Adrenal gland (tissue), 12 donors: ENCODE data around the gene MUC12. TPM values are rescaled to one million over a fixed set of nuclear protein-coding genes. Genes with fewer than 3 reads are reported as not detected.

Experiments
- DNase-seq, 7 donors: peaks; one replicate each; pipeline ENCODE4 v3.0.0-alpha.2; 2019 to 2020
- H3K27ac ChIP-seq, 5 donors: fragments of 200-600 bp; sonication (generic) in 4 of 5; 1 replicate in 3 of 5; 2 replicates in 2 of 5; pipeline versions ENCODE4 v1.5.1 to v1.8.0; 2016 to 2020; ENCODE audit warnings: mild to moderate bottlenecking in 1 of 5
- H3K27me3 ChIP-seq: fragments of 200-600 bp; 2 replicates; pipeline ENCODE4 v1.8.0; 2021
- H3K36me3 ChIP-seq, 2 donors: fragments of 200-600 bp; replicated peaks in 1 of 2; 1 replicate in 1 of 2; 2 replicates in 1 of 2; pipeline versions ENCODE4 v1.5.1 to v1.8.0; 2018 to 2022
- H3K4me1 ChIP-seq, 2 donors: fragments of 200-600 bp; replicated peaks in 1 of 2; 1 replicate in 1 of 2; 2 replicates in 1 of 2; pipeline versions ENCODE4 v1.5.1 to v1.8.0; 2018 to 2021
- H3K4me3 ChIP-seq, 4 donors: fragments of 200-600 bp; sonication (generic) in 3 of 4; one replicate each; pipeline ENCODE4 v1.5.1; 2016 to 2018
- H3K9me3 ChIP-seq, 3 donors: fragments of 200-600 bp; sonication (generic) in 1 of 3; replicated peaks in 1 of 3; 1 replicate in 2 of 3; 2 replicates in 1 of 3; pipeline versions ENCODE4 v1.5.1 to v1.8.0; 2016 to 2021
- CTCF ChIP-seq, 6 experiments: fragments of 450-650 bp in 4 of 6; fragments of 200-600 bp in 2 of 6; sonication (generic) in 1 of 6; IDR thresholded peaks; 1 replicate in 5 of 6; 2 replicates in 1 of 6; pipeline versions ENCODE4 v1.5.1 to v1.8.0; 2016 to 2021; ENCODE audit warnings: antibody characterized with exemption in 6 of 6, mild to moderate bottlenecking in 2 of 6, moderate library complexity in 1 of 6
- POLR2A ChIP-seq, 2 donors: fragments of 450-650 bp; IDR thresholded peaks; one replicate each; pipeline ENCODE4 v1.6.1; 2017; ENCODE audit warnings: antibody characterized with exemption in 2 of 2, mild to moderate bottlenecking in 2 of 2, moderate library complexity in 1 of 2
- WGBS, 4 donors: extraction: QIAGEN DNeasy Blood & Tissue Kit in 2 of 4; methylation state at CpG; one replicate each; pipeline versions ENCODE4 v1.1.5 to v1.1.7; 2013 to 2017; 5-methylcytosine and 5-hydroxymethylcytosine counted together
- intact Hi-C, 2 donors: fragments of 100-400 bp; cut with DNase I; formaldehyde crosslinking; loops; one replicate each; pipeline versions ENCODE4 v1.14.1 to v1.15.0; 2022 to 2023
- polyA plus RNA-seq, 3 donors: library from polyadenylated mRNA; stranded (reverse); fragments of 200-250 nt in 2 of 3; fragments of 350-450 nt in 1 of 3; fragmentation: Illumina TruSeq in 1 of 3; extraction: RNeasy Lipid Tissue Mini Kit (QIAGEN cat#74804) in 1 of 3; gene quantifications; one replicate each; pipeline ENCODE4 v1.2.3, GENCODE V29; 2013 to 2014
- total RNA-seq, 9 donors: library from RNA; depleted of rRNA in 4 of 9; stranded (reverse); fragments of >200 nt in 4 of 9; fragments of 120-200 nt in 1 of 9; fragmentation: NEBNext Ultra II Directional in 1 of 9; extraction: Animal tissue kit (Norgen Biotek cat#: 25700) in 1 of 9; gene quantifications; one replicate each; pipeline versions ENCODE4 v1.1.0 to v1.2.4, GENCODE V29; 2013 to 2023
- donor health status: healthy with polysubstance abuse.
- donor health status: Bipolar disorder and iron deficiency.
- donor health status: DM: yes; HTN: yes; CAD: no.
- donor health status: DM: no; HTN: no; CAD: no.
- donor health status: DM: no; HTN: no; CAD: no.
- donor health status: DM: yes; HTN: yes; CAD: no.

MUC12 gene
- total and polyA plus RNA-seq, 12 donors = 0.07 to 3.3 (median 0.66) TPM; not detected in 4

GRCh38 chr7:101018271-101019167 is 49.2 kb downstream of the MUC12 start:
- Histone ChIP-seq H3K27me3 (no peaks in the 10 kb centered on the region), H3K36me3 (no peaks in the 10 kb centered on the region), H3K4me3 (no peak overlapping the region), H3K4me1 (peaks cover 0 to 5% of the 10 kb centered on the region in 2 donors), H3K27ac (no peak overlapping the region), H3K9me3 (no peaks in the 10 kb centered on the region)
- 58 to 66% (median 62%) methylated on average over 6 to 14 of the region's 14 CpGs for WGBS, 4 donors
- TF ChIP-seq CTCF (IDR thresholded peaks at IDR 0.05) = no peak
- no peak for TF ChIP-seq POLR2A (IDR thresholded peaks at IDR 0.05)
- no peak for DNase-seq
- intact Hi-C loops = no loop called here

GRCh38 chr7:101020444-101020843 is 51.1 kb downstream of the MUC12 start:
- TF ChIP-seq POLR2A (IDR thresholded peaks at IDR 0.05) (no peak), CTCF (IDR thresholded peaks at IDR 0.05) (no peak)
- Histone ChIP-seq H3K4me3 (no peak overlapping the region), H3K4me1 (peaks cover 0 to 5% of the 10 kb centered on the region in 2 donors), H3K9me3 (no peaks in the 10 kb centered on the region), H3K27ac (no peak overlapping the region), H3K36me3 (no peaks in the 10 kb centered on the region), H3K27me3 (no peaks in the 10 kb centered on the region)
- WGBS, 4 donors = 74 to 84% (median 79%) methylated on average over 4 to 8 of the region's 8 CpGs
- DNase-seq = no peak
- intact Hi-C loops = no loop called here

GRCh38 chr7:101021703-101022102 is 52.3 kb downstream of the MUC12 start:
- 63 to 90% (median 69%) methylated on average over 2 to 3 of the region's 3 CpGs for WGBS, 4 donors
- Histone ChIP-seq H3K27me3 (no peaks in the 10 kb centered on the region), H3K9me3 (no peaks in the 10 kb centered on the region), H3K4me3 (no peak overlapping the region), H3K27ac (no peak overlapping the region), H3K36me3 (no peaks in the 10 kb centered on the region), H3K4me1 (peaks cover 0 to 5% of the 10 kb centered on the region in 2 donors)
- TF ChIP-seq POLR2A (IDR thresholded peaks at IDR 0.05) = no peak
- DNase-seq = no peak
- intact Hi-C loops = no loop called here

- no peaks in the 10 kb centered on the region for H3K27me3 ChIP-seq
- H3K4me1 ChIP-seq = no peaks in the 10 kb centered on the region
- no peak for TF ChIP-seq CTCF (IDR thresholded peaks at IDR 0.05)
- no peak for TF ChIP-seq POLR2A (IDR thresholded peaks at IDR 0.05)
- DNase-seq = no peak
- no peak overlapping the region for H3K4me3 ChIP-seq
- intact Hi-C loops = no loop called here
- H3K36me3 ChIP-seq = no peaks in the 10 kb centered on the region
- H3K27ac ChIP-seq = no peak overlapping the region
- WGBS, 4 donors = 64 to 87% (median 74%) methylated on average over 2 of the region's 2 CpGs
- H3K9me3 ChIP-seq = no peaks in the 10 kb centered on the region
These were observed 54.5 kb downstream of the MUC12 start for GRCh38 chr7:101023839-101024238.
